Stimulated activated CD4-positive, alpha-beta T cell treated with anti-CD3 and anti-CD28 coated beads, Interleukin-1b, Interleukin-23, amount 100 ng/mL, for 1 hour (primary cell): ENCODE results near the gene WDCP.
"Not testable (repeated sequence)": the region's sequence is repeated elsewhere in the genome, so short reads cannot be mapped to it uniquely, and the experiment has no call there.

ENCODE experiments used
- DNase-seq, 2 donors: peaks; one replicate each; pipeline ENCODE4 v3.0.0-alpha.2; 2020; ENCODE audit warnings: low read depth in 2 of 2

Gene WDCP

DNA sequence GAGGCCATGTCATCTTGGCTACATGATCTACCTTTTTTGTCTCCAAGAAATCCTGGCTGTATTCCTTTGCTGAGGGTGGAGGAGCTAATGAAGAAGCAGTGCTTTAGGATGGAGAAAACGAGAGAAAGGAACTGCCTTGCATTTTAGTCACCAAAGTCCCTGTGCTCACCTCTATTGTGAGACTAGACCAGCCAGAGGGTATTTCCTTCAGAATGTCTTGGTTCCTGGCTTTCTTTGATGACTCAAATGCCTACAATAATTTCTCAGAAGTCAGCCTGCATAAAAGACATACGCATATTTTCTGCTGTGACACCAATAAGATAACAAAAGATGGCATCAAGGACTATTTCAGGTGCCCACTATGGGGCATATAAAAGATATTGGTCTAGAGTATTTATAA is 18.1 kb upstream of the WDCP start:
- DNase-seq: no peak

DNA sequence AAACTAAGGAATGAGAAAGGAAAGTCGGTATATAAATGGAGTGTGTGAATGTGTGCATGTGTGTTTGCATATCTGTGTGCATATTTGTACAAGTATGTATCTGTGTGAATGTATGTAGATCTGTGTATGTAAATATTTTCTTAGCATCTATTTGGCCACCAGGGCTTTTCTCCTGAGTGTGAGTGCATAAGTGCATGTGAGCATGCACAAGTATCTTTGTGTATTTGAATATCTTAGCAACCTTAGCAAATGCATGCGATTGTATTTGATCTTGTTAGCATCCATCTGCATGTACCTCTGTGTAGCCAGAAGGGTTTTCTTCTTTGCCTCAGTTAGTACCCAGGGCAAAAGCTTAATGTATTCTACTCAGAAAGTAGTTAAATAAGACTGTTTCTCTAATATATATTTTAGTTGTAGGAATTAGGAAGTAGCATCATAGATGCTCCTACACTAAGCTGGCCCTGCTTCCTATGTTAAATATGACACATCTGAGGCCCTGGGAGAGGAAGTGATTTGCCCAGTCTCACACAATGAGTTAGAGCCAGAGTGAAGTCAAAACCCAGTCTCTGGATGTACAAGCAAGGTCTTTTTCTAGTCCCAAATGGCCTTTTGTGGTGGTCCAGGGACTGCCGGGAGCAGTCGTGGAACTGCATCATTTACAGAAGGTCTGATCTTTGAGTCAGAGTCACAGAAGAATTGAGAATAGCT is 11.5 kb upstream of the WDCP start:
- DNase-seq: no peak

DNA sequence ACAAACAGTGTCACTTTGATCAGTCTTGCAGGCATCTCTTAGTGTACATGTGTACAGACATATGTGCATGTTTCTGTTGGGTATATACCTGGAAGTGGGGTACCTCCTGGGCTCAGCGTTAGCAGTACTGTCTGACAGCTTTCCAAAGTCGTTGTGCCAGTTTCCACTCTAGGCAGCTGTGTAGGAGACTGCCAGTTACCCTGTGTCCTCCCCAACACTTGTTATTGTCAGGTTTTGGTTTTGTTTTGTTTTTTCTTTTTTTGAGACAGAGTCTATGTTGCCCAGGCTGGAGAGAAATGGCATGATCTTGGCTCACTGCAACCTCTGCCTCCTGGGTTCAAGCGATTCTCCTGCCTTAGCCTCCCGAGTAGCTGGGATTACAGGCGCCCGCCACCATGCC is 8.6 kb upstream of the WDCP start:
- no peak for DNase-seq

DNA sequence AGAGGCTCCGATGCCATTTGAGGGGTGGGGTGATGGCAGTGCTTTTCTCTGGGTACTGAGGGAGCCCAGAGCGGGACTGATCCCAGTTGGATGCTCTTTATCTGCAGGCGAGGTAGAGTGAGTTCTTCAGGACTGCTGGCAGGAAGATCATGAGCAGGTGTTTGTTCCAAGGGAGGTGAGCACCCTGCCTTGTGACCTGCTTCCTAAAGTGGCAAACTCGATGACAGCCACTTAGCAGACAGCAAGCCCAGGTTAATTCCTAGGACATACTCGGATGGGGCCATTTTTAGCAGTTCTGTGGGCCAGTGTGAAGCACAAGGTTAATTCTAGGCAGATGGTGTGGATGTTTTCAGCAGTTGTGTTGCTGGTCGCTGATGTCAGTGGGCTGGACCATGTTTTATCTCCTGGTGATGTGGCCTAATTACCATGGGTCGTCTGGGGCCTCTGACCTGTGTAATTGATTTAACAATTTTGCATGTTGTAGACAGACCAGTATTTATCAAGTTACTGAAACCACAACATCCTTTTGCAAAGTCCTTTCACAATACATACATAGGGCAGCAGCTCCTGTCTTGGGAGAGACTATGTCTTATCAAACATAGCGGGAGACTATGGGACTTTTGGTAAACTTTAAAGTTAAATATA is 7.3 kb upstream of the WDCP start:
- no peak for DNase-seq

DNA sequence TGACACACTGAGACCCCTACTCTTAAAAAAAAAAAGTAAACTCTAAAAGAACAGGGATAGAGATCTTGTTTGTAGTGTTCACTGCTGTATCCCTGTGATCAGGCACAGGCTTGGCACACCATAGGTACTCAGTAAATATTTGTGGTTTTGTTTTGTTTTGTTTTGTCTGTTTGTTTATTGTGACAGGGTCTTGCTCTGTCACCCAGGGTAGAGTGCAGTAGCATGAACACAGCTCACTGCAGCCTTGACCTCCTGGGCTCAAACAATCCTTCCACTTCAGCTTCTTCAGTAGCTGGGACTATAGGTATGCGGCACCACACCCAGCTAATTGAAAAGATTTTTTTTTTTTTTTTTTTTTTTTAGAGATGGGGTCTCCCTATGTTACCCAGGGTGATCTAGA is 5.8 kb upstream of the WDCP start:
- no peak for DNase-seq

DNA sequence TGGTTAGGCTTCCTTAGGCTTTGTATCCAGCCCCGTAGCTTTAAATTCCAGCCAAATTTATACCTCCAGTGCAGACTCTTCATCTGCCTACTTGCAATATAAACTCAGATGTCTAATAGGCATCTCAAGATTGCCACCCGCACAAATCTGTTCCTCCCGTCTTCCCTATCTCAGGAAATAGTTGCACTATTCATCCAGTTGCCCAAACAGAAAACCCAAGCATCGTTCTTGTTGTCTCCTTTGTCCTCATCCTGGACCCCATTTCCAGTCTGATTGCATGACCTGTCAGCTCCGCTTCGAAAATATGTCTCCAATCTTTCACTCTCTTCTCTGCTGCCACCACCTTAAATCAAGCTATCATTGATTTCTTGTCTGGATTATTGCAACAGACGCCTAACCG is 4.6 kb upstream of the WDCP start:
- no peak for DNase-seq

DNA sequence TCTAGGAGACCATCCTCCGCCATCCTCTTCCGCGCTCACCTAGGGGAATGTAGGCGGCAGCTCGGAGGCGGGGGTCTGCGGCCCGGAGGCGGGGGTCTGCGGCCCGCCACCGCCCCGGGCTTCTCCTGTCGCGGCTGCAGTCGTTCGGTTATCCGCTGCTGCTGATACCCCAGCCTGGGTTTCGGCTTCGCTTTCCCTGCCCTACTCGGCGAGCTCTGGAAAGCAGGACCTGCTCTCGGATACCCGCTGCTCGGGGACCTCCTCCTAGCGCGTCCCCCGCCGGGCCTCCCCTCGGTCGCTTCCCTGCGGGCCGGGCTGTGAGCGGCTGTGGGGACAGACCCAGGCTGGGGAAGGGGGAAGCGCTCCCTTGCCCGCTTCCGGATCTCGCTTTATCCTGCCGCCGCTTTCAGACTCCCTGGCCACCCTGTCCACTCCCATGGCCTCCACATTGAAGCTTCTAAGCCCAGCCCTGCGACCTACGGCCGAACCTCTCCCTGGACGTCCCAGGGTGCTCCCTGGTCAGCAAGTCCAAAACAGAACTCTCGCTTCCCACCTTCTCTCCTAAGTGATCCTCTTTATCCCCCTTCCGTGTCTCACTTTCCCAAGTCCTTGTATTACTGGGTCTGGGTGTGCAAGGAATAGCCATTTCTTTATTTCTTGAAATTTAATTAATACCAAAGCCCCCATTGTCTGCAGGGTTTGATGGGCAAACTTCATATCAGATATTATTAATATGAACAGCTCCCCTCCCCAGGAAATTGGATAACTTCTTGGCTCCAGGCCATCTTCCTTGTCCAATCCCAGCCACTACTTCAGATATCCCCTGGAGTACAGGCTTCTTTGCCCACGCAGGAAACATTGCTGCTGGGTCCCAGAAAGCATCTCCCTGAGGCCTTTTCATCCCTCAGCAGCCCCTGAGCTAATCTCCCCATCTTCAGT is 3.1 kb upstream of the WDCP start:
- DNase-seq: no peak

DNA sequence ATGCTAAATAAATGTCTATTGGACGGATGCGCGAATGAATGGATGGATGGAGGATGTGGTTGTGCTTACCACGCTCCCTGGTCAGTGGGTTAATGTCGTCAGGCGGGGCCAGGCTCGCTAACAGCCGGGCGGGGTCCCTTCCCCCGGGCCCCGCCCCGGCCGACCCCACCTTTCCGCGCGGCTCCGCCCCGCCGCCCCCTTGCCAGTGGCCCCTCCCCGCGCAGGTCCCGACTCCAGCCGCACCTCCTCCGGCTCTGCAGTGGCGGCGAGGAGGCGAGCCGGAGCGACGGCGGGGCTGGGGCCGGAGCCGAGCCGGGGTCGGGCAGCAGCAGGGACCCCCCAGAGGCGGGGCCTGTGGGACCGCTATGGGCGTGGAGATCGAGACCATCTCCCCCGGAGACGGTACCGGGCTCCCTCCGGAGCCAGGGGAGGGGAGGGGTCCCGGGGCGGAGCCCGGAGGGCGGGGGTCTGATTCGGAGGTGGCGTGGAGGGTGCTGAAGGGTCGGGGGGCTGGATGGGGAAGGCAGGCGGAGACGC is 2.4 kb upstream of the WDCP start, which contains the start of gene FKBP1B:
Gene FKBP1B, plus strand, starts transcription at position 257 of the 537 bp plus-strand sequence. Its CDS starts 109 bp downstream, at position 366.
- peak in 1 of 2 donors; percentile 21 for DNase-seq

DNA sequence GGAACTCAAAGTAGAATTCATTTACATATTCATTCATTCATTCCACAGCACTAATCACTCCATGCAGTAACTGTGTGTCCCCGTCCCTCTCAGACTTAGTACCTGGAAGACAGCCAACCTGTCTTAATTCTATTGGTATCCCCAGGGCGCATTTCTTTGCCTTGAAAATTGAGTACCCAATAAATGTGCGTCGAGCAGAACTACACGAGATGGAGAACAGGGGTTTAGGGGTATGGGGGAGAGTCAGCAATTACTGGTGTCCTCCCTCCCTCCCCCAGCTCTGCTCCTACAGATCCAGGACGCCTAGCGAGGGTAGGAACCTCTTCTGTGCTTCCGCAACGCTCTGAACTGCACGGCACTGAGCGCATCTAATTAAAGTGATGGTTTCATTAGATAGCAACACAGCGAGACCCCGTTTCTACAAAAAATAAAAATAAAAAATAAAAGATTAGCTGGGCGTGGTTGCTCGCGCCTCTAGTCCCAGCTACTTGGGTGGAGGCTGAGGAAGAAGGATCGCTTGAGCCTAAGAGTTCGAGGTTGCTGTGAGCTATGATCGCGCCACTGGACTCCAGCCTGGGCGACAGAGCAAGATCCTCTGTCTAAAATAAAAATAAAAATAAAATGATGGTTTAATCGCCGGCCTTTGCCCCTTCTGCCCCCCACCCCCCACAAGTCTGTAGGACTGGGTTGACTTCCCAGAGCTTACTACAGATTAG is 1.7 kb upstream of the WDCP start:
- no peak for DNase-seq

DNA sequence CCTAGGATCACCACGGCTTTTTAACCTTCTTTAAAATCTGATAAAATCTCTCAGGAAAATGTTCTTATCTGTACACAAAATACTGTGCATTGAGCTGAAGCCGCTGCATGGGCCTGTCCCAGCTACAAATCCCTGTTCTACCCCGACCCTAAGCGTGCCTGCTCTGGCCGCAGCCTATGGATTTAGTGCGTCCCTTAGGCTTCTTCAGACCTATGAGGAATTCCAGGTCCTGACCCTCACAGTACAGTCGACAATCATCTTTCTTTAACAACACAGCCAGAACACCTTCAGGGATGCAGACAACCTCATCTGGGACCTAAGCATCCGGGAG is 477 bp upstream of the WDCP start:
- no peak for DNase-seq

DNA sequence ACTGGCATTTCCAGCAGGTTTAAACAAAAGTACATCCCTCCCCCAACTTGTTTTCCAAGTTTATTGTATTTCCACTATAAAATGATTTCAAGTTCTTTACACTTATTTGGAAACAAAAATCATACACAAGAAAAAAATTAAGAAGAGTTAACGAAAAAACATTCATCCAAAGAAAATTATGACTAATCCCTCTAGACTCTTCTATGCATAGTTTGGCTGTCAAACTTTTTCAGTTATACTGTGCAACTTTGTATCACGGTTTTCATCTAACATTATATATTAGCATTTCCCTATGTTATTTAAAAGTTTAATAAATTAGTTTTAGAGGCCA is 627 bp downstream of the WDCP start:
- DNase-seq: no peak

DNA sequence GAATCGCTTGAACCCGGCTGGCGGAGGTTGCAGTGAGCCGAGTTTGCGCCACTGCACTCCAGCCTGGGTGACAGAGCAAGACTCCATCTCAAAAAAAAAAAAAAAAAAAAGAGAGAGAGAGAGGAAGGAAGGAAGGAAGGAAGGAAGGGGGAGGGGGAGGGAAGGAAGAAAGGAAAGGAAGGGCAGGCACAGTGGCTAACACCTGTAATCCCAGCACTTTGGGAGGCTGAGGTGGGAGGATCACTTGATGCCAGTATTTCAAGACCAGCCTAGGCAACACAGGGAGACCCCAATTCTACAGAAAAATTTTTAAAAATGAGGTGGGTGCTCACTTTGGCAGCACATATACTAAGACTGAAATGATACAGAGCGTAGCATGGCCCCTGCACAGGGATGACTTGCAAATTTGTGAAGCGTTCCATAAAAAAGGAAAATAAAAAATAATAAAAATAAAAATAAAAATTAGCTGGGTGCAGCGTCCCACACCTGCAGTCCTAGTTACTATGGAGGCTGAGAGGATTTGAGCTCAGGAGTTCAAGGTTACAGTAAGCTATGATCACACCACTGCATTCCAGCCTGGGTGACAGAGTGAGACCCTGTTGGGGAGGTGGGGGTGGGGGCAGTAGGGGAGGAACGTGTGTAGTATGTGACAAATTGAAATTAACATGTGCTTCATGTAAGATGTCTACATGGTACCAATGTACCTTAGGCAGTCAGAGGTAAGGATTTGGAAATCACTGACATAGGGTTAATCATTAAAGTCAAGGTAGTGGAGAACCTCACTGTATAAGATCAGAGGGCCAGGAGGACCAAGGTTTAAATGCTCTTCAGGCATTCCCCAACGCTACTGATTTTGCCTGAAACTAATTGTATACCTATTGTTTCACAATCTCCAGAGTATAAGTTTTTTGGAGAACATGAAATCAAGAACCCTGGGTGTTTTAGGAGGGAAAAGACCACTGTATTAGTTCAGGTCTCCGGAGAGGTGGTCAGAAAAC is 1.4 kb downstream of the WDCP start:
- no peak for DNase-seq

DNA sequence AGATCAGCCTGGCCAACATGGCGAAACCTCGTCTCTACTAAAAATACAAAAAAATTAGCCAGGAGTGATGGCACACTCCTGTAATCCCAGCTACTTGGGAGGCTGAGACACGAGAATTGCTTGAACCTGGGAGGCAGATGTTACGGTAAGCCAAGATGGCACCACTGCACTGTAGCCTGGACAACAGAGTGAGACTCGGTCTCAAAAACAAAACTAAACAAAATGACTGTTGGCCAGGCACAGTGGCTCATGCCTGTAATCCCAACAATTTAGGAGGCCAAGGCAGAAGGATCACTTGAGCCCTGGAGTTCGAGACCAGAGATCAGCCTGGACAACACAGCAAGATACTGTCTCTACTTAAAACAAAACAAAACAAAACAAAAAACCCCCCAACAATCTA is 4.1 kb downstream of the WDCP start:
- not testable (repeated sequence) for DNase-seq

DNA sequence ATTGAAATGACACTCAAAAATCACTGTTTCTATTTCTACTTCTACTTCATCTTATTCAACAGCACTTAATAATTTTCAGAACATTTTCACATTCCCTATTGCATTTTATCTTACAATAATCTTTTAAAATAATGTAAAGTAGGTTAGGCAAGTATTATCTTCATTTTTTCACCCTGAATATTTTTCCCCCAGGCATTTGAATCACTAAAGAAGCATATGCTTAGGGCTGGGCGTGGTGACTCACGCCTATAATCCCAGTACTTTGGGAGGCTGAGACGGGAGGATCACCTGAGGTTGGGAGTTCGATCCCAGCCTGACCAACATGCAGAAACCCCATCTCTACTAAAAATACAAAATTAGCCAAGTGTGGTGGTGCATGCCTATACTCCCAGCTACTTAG is 6.7 kb downstream of the WDCP start:
- DNase-seq: no peak

DNA sequence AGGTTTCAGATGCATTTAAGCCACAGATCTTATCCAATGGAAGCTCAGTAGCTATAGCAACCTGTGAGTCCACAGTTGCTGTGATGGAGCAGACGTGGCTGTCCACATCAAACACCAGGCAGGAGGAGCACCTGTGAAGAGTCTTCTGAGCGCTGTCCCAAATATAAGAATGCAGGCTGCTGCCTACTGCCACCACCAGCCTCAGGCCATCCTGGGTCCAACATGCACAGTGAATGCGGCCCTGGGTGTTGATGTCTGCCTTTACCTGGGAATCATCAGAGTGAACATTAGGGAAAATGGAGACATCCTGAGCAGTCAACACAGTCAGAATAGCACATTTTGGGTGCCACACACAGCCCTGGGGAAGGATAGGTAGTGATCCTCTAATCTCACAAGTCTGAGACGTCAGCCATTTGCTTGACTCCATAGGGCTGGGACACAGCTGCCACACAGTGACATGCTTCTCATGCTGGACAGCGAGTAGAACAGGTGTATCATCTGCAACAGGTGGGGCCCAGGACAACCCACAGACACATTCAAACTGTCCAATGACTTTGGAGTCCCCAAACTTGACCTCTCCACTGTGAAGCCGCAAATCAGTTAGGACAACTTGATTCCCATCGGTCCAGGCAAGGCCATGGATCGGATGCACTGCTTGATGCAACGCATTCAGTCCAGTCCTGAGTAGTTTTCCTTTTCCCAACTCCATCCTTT is 8.2 kb downstream of the WDCP start:
- no peak for DNase-seq

DNA sequence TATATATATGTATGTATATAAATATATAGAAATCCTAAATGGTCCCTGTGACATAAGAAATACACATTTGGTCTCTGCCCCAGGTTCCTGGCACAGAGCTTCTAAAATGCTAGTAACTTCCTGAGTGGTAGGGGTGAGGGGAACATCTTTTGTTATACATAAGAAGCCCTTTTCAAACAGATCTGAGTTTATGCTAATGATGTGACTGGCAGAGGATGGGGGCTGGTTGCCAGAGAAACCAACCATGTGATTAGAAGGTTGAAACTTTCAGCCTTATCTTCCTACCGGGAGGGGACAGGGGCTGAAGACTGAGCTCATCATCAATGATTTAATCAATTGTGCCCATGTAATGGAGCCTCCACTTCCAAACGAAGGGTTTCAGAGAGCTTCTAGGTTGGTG is 21.0 kb downstream of the WDCP start:
- no peak for DNase-seq

DNA sequence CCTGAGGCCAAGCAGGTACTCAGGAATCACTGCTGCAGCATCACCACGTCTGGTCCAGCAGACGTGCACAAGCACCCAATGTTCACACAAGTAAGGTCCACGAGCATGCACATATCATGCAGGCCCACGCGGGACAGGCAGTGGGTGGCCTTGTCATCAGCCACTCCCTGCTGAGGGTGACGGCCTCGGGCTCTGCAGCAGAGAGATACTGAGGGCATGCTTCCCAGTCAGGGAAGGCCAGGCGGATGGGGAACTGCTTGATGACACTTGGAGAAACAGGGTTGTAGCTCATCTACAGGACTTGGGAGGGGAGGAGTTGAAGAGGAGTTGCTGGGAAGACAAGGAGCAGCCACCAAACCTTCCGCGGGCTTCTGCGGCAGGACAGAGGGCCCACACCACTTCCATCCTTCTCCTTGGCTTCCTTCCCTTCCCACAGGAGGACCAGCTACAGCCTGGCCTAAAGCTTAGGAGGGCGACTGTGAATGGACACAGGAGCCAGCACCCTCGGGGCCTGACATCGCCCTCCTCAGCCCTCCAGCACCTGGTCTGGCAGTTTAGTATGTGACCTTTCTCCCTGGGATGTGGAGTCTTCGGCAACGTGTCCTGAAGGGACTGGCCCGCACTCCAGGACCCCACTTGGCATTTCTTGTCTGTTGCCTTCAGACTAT is 22.1 kb downstream of the WDCP start:
- DNase-seq: no peak

DNA sequence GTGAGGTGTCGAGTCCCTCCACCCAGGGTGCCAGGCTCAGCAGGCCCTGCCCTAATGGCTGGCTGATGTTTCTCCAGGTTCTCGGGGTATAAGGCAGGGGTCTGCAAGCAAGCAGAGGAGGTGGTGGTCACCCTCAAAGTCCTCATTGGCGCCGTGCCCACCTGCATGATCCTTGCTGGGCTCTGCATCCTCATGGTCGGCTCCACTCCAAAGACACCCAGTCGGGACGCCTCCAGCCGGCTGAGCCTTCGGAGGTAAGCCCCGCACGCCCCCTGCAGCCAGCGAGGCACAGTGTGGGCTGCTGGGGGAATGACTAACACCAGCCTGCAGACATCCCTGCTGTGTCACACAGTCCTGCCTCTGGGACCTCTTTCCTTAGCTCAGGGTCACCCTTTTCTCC is 23.2 kb downstream of the WDCP start:
- no peak for DNase-seq

DNA sequence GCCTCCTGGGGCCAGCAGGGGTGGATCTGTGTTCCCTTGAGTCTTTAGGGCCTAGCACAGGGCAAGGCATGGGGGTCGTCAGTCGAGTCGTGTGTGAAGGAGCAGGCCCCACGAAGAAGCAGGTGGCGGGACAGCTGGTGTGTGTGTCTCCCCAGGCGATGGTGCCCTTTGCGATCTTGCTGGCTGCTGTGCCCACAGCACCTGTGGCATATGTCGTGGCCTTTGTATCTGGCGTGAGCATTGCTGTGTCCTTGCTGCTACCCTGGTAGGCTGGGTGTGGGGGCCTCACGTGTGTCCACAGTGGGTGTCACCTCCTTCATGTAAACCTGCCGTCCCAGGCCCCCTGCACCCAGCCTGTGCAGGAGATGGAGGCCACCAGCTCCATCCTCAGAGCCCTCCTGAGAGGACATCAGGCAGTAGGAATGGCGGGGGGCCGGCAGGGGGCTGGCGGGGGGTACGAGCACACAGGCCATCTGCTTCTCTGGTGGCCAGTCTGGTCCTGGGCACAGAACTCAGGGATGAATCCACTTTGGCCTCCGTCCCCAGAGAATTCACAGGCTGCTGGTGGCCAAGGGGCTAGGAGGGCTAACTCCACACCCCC is 24.1 kb downstream of the WDCP start:
- DNase-seq: no peak
